ENCODE results near the gene KIF2A.

Gene KIF2A

GRCh38 chr5:62385131-62385530 lies 79.1 kb downstream of the KIF2A start:
- H3K4me3 ChIP-seq (ENCODE audit: low read depth, low read length, poor library complexity, severe bottlenecking) = no peak overlapping the region
- H3K9me2 ChIP-seq (ENCODE audit: low read depth, low read length) = no peaks in the 10 kb centered on the region
- no peak overlapping the region for H3K4me2 ChIP-seq (ENCODE audit: low read length)
- H3K4me1 ChIP-seq (ENCODE audit: insufficient read depth, low read length, severe bottlenecking) = no peaks in the 10 kb centered on the region
- peaks cover 2% of the 10 kb centered on the region; the same call in 1 of the 2 replicates for H3F3A ChIP-seq (ENCODE audit: insufficient read depth, low read length)
- no peak overlapping the region for H3K27ac ChIP-seq (ENCODE audit: low read depth, low read length, poor library complexity, severe bottlenecking)
- no peaks in the 10 kb centered on the region for H3K79me2 ChIP-seq (ENCODE audit: insufficient read depth, low read length)
- H2AFZ ChIP-seq (ENCODE audit: low read length) = no peak overlapping the region
- no peaks in the 10 kb centered on the region for H3K27me3 ChIP-seq (ENCODE audit: insufficient read depth, low read length)
- no peak for TF ChIP-seq EZH2 (IDR thresholded peaks at IDR 0.05; ENCODE audit: borderline replicate concordance, low read length)
- TF ChIP-seq CTCF (IDR thresholded peaks at IDR 0.05; ENCODE audit: low read length) = no peak
- H3K9me3 ChIP-seq (ENCODE audit: low read length) = no peaks in the 10 kb centered on the region
- H3K36me3 ChIP-seq (ENCODE audit: insufficient read depth, low read length) = peaks cover 93% of the 10 kb centered on the region
- H3K9ac ChIP-seq (ENCODE audit: low read length) = no peak overlapping the region
- peaks cover 3% of the 10 kb centered on the region; the same call in 1 of the 2 replicates for H4K20me1 ChIP-seq (ENCODE audit: insufficient read depth, low read length)

- Histone ChIP-seq H3F3A (ENCODE audit: insufficient read depth, low read length) (peaks cover 2% of the 10 kb centered on the region; the same call in 1 of the 2 replicates), H3K79me2 (ENCODE audit: insufficient read depth, low read length) (no peaks in the 10 kb centered on the region), H2AFZ (ENCODE audit: low read length) (no peak overlapping the region), H3K4me3 (ENCODE audit: low read depth, low read length, poor library complexity, severe bottlenecking) (no peak overlapping the region), H3K9me3 (ENCODE audit: low read length) (no peaks in the 10 kb centered on the region), H4K20me1 (ENCODE audit: insufficient read depth, low read length) (peaks cover 3% of the 10 kb centered on the region; the same call in 1 of the 2 replicates), H3K9ac (ENCODE audit: low read length) (no peak overlapping the region), H3K36me3 (ENCODE audit: insufficient read depth, low read length) (peaks cover 93% of the 10 kb centered on the region), H3K27me3 (ENCODE audit: insufficient read depth, low read length) (no peaks in the 10 kb centered on the region), H3K4me1 (ENCODE audit: insufficient read depth, low read length, severe bottlenecking) (no peaks in the 10 kb centered on the region), H3K27ac (ENCODE audit: low read depth, low read length, poor library complexity, severe bottlenecking) (no peak overlapping the region), H3K9me2 (ENCODE audit: low read depth, low read length) (no peaks in the 10 kb centered on the region), H3K4me2 (ENCODE audit: low read length) (no peak overlapping the region)
- TF ChIP-seq CTCF (IDR thresholded peaks at IDR 0.05; ENCODE audit: low read length) (no peak), EZH2 (IDR thresholded peaks at IDR 0.05; ENCODE audit: borderline replicate concordance, low read length) (no peak)
Measured at GRCh38 chr5:62385816-62386400, 79.9 kb downstream of the KIF2A start.

GRCh38 chr5:62386824-62387223 lies 80.8 kb downstream of the KIF2A start:
- Histone ChIP-seq H3K27me3 (ENCODE audit: insufficient read depth, low read length) (no peaks in the 10 kb centered on the region), H3K4me3 (ENCODE audit: low read depth, low read length, poor library complexity, severe bottlenecking) (no peak overlapping the region), H3K79me2 (ENCODE audit: insufficient read depth, low read length) (no peaks in the 10 kb centered on the region), H3K36me3 (ENCODE audit: insufficient read depth, low read length) (peaks cover 93% of the 10 kb centered on the region), H3F3A (ENCODE audit: insufficient read depth, low read length) (peaks cover 2% of the 10 kb centered on the region; the same call in 1 of the 2 replicates), H3K9me2 (ENCODE audit: low read depth, low read length) (no peaks in the 10 kb centered on the region), H4K20me1 (ENCODE audit: insufficient read depth, low read length) (peaks cover 3% of the 10 kb centered on the region; the same call in 1 of the 2 replicates), H2AFZ (ENCODE audit: low read length) (no peak overlapping the region), H3K4me1 (ENCODE audit: insufficient read depth, low read length, severe bottlenecking) (no peaks in the 10 kb centered on the region), H3K9ac (ENCODE audit: low read length) (no peak overlapping the region), H3K27ac (ENCODE audit: low read depth, low read length, poor library complexity, severe bottlenecking) (no peak overlapping the region), H3K4me2 (ENCODE audit: low read length) (no peak overlapping the region), H3K9me3 (ENCODE audit: low read length) (no peaks in the 10 kb centered on the region)
- no peak for TF ChIP-seq EZH2 (IDR thresholded peaks at IDR 0.05; ENCODE audit: borderline replicate concordance, low read length)
- no peak for TF ChIP-seq CTCF (IDR thresholded peaks at IDR 0.05; ENCODE audit: low read length)

All from OCI-LY1 (cell line).